Choroid plexus epithelial cell (primary cell): ENCODE results near the gene HOXA10.
A peak's percentile ranks its signal among the peaks of the same experiment; 100 is the strongest.

Source experiments
- DNase-seq: peaks from one replicate; pipeline ENCODE4 v3.0.0-alpha.2; 2010; ENCODE audit warnings: low read depth
- H3K4me3 ChIP-seq: 2 replicates; pipeline ENCODE4 v1.5.1; 2011; ENCODE audit warnings: low read depth, mild to moderate bottlenecking, control low read depth, low read length, moderate library complexity
- CTCF ChIP-seq: conservative IDR thresholded peaks from 2 replicates; pipeline ENCODE4 v1.5.1; 2011; ENCODE audit warnings: low read depth, mild to moderate bottlenecking, control low read depth, inconsistent platforms, low read length, moderate library complexity

The HOXA10 gene

GRCh38 chr7:27193335-27194001 is 19.3 kb upstream of the HOXA10 start:
- no peak for DNase-seq
- TF ChIP-seq CTCF, result no peak
- no peak overlapping the region for H3K4me3 ChIP-seq

GRCh38 chr7:27192546-27193334 is 18.6 kb upstream of the HOXA10 start:
- no peak for DNase-seq
- H3K4me3 ChIP-seq, result peak overlapping the region; percentile 17
- TF ChIP-seq CTCF, result no peak

GRCh38 chr7:27191833-27192545 is 17.9 kb upstream of the HOXA10 start:
- DNase-seq, result no peak
- no peak for TF ChIP-seq CTCF
- H3K4me3 ChIP-seq, result no peak overlapping the region

GRCh38 chr7:27191161-27191731 is 17.1 kb upstream of the HOXA10 start:
- no peak for DNase-seq
- no peak for TF ChIP-seq CTCF
- no peak overlapping the region for H3K4me3 ChIP-seq

- no peak overlapping the region for H3K4me3 ChIP-seq
- TF ChIP-seq CTCF, result no peak
- DNase-seq, result no peak
Observed at GRCh38 chr7:27189997-27190748, 16.1 kb upstream of the HOXA10 start.

- no peak for TF ChIP-seq CTCF
- no peak overlapping the region for H3K4me3 ChIP-seq
- DNase-seq, result no peak
Observed at GRCh38 chr7:27189295-27189996, 15.3 kb upstream of the HOXA10 start.
